Erythroblast (primary cell): ENCODE measurements around the gene RNGTT.

Experiments used
- DNase-seq, 2 experiments: peaks; one replicate each; lab custom pipeline; 2025; lab: John Stamatoyannopoulos, UW
- GATA1 ChIP-seq: IDR thresholded peaks from 2 replicates; pipeline ENCODE4 v1.6.1; 2011; ENCODE audit warnings: low read depth, mild to moderate bottlenecking, control low read depth, low read length, moderate library complexity
- POLR2A ChIP-seq: IDR thresholded peaks from 2 replicates; pipeline ENCODE4 v1.6.1; 2011; ENCODE audit warnings: mild to moderate bottlenecking, low read length

The RNGTT gene

DNA sequence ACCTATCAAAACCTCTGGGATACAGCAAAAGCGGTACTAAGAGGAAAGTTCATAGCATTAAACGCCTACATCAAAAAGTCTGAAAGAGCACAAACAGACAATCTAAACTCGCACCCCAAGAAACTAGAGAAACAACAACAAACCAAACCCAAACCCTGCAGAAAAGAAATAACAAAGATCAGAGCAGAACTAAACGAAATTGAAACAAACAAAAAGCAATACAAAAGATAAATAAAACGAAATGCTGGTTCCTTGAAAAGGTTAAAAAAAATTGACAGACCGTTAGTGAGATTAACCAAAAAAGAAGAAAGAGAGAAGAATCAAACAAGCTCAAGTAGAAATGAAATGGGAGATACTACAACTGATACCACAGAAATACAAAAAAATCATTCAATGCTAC lies 302.3 kb downstream of the RNGTT start:
- no peak for DNase-seq
- TF ChIP-seq GATA1 (no peak), POLR2A (no peak)

DNA sequence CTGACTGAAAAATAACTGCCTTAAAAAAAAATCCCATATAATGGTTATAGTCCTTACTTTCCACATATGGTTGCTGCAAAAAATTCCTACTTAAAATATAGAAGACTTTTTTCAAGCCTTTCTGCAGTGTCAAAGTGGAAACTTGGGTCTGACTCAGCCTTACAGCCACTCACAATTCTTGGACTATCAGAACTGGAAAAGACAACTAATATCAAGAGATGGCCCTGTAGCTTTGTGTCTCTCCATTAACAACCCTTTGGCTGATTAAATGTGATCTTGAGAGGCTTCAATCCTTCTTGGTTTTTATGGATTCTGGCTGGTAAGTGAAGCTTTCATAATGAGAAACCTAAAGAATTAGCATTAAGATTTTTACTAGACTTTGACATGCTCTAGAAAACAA lies 307.8 kb downstream of the RNGTT start:
- no peak for DNase-seq
- TF ChIP-seq POLR2A (no peak), GATA1 (no peak)

DNA sequence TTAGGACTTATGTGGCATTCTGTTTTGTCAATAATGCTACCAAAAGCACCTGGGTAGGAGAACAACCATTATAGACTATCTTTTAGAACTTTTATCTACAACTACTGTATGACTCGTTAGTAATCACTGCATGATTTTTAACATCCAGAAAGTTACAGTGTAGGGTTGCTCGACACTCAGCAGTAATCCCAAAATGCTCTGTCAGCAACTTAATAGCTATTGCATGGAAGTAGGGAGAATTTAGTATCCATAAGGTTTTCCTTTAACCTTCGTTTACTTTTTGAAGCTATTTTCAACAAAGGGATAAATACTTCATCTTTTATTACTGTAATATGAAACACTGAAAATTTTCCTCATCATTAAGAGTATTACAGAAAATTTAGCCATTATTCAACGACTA lies 309.5 kb downstream of the RNGTT start:
- no peak for DNase-seq
- TF ChIP-seq POLR2A (no peak), GATA1 (no peak)

DNA sequence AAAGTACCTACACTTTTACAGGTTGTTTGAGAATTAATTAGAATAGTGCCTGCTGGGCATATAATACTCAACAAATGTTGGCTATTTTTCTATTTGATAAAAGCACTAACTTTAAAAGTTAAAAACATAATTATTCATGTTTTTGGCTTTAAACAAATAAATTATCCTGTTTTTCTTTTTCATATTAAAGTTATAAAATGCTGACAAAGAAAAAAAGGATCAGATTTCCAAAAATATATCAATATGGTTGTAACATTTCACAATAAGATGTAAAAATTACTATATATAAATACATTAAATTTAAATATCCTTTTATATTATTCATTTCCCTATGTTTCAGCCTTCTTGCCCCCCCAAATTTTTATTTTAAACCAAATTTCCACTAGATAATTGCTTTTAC lies 312.0 kb downstream of the RNGTT start:
- no peak for DNase-seq
- no peak for TF ChIP-seq GATA1
- TF ChIP-seq POLR2A, result no peak

DNA sequence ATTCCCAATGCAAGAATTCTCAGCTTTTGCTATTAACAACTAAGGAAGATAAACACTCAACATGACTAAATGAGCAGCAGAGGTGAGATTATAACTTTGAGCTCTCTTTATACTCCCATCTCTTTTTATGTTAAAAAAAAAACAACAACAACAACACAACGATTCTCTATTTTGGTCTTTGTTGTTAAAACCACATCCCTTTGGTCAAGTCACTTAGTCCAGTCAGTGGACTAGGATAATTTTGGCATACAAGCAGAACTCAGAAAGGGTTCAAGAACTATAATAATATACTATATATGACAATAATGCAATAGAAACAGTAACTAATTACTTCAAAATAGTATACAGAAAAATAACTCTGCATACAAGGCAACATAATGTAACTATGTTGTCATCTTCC lies 312.4 kb downstream of the RNGTT start:
- TF ChIP-seq POLR2A (no peak), GATA1 (no peak)
- DNase-seq, result no peak

DNA sequence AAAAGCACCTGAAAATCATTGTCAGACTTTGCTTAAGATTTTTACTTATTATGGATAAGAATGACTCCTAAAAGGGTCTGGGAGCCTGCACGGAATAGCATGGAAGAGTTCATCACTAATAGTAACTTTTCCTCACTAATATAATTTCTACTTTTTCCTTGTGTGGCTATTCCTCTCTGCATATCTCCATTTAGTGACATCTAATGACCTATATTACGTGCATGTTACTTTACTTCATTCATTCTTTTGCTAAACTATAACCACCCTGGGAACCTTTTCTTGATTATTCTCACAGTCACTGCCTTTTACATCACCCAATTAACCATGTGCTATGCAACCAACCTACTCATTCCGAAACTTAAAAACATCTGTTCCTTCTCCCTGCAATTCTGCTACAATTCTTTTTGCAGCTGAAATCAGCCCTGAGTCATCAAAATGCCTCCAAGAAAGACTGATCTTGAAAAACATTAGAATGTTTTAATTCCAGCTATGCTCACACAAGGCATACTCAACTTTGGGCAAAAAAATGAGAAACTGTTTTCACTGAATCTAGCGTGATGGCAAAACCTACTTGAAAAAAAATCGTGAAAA lies 313.3 kb downstream of the RNGTT start:
- no peak for DNase-seq
- no peak for TF ChIP-seq POLR2A
- no peak for TF ChIP-seq GATA1

DNA sequence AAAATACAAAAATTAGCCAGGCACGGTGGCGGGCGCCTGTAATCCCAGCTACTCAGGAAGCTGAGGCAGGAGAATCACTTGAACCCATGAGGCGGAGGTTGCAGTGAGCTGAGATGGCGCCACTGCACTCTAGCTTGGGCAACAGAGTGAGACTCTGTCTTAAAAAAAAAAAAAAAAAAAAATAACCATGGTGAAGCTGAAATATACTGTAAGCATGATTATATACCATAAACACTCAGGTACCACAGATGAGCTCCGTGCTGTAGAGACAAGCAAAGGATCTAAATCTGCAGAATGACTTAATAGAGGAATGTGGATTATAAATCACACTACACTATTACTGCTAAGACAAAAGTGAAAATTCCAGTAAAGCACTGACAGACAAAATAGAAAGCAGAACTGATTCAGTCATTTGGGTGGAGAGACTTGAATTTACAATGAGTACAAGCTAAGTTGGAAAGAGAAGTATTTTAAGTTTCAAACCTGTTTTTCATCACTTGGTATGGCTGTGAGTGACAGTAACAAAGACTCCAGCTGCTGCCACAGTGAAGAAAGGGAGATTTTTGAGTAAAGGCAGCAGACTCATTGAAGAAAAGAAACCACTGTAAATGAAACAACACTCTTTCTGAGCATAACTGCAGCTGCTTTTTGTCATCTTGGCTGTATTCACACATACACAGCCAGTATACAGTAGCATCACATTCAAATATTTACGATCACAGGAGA lies 322.1 kb downstream of the RNGTT start:
- no peak for TF ChIP-seq POLR2A
- TF ChIP-seq GATA1, result no peak
- DNase-seq, result no peak

DNA sequence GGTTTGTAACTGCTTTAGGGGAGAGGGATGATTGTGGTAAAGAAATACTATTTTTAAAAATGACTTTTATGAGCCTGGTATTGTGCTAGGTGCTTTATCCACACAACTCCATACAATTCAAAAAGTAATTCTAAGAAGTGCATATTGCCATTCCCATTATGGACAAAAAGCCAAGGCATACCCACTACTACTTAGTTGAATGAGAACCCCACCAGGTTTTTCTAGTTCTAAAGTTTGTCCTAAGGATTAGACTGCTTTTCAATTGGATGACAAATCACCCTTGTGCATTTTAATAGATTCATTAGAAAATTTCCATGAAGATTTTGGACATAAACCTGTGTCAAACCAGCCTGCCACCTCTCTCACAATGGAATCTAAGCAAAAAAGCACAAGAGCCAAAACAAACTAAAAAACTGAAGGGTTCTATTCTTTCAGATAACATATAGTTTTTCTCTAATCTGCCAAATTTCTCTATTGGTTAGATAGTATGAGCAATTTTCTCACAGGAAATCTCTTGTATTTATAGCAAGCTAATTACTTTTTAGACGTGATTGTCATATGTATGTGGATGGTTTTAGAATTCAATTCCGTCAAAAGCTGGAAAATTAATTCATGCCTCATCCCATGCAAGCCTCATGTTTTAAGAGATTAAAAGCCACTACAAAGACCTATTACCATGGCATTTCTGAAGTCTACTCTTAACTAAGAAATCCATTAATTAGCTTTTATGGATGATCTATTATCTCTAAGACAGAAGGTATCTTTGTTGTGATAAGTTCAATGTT lies 325.5 kb downstream of the RNGTT start:
- DNase-seq, result no peak
- TF ChIP-seq POLR2A (no peak), GATA1 (no peak)

DNA sequence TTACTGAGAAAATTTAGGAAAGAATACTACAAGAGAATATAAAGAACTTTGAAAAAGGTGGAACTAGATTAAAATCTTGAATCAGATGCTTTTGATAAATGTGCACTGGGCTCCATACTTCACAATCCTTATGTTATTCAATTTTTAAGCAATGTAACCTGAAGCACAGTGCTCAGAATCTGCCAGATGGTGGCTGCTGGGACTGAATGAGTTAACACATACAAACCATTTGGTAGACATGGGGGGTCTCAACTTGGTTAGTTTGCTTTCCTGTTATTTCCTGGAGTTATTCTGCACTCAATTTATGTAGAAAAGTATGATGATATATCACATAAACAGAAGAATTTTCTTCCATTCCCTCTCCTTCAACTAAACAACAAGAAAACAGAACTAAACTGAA lies 326.5 kb downstream of the RNGTT start:
- TF ChIP-seq GATA1 (no peak), POLR2A (no peak)
- DNase-seq, result no peak

DNA sequence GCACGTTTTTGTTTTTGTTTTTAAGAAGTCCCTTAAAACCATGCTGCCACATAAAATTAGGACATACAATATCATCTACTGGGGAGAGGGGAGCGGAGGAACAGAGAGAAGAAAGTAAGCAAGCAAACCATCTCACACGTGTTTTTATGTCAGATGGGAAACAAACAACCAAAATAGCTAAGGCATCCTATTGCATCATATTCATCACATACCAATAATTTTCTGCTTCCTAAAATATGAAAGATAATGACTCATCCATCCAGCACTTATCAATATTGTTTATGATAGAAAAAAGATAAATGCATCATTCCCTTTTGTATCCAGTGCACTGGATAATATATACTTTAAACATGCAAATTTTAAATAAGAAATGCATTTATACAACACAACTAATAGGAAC lies 329.6 kb downstream of the RNGTT start:
- TF ChIP-seq POLR2A (no peak), GATA1 (no peak)
- DNase-seq, result no peak

DNA sequence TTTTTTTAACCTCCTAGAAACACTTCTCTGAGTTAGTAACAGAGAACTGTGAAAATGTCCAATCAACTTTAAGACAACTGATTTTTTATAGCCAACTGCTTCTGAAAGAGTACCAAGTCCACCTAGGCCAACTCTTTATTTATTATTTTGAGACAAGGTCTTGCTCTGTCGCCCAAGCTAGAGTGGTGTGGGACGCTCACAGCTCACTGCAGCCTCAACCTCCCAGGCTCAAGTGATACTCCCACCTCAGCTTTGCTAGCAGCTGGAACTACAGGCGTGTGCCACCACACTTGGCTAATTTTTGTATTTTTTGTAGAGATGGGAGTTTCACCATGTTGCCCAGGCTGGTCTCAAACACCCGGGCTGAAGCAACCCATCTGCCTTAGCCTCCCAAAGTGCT lies 331.6 kb downstream of the RNGTT start:
- no peak for DNase-seq
- no peak for TF ChIP-seq POLR2A
- TF ChIP-seq GATA1, result no peak

DNA sequence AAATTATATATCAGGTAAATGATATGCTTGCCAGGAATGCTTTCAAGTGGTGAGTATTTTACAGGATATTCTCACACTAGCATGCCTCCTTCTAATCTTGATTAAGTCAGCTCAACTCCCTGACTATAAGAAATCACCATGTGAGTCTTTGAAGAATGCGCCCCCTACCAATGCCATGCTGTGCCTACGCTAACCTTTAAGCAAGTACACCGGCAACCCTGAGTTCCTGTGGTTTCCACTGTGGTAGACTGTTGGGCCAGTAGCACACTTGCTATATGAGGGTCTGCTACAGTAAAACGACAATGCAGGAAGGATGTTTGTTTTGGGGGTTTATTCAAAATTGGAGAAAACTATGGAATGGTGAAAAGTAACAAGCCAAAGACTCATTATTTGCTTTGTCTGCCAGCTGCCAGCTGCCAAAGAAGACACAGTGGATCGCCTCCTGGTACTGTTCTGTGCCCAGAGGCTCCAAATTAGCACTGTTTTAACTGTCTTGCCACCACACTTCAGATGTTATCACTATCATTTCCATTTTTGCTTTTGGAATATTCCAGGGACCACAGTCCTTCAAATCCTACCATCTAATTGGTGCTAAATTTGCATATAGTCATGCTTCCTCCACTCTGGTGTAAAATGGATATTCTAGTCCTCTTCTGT lies 333.5 kb downstream of the RNGTT start:
- TF ChIP-seq POLR2A, result no peak
- TF ChIP-seq GATA1, result no peak
- DNase-seq, result peak; percentile 7 to 20

DNA sequence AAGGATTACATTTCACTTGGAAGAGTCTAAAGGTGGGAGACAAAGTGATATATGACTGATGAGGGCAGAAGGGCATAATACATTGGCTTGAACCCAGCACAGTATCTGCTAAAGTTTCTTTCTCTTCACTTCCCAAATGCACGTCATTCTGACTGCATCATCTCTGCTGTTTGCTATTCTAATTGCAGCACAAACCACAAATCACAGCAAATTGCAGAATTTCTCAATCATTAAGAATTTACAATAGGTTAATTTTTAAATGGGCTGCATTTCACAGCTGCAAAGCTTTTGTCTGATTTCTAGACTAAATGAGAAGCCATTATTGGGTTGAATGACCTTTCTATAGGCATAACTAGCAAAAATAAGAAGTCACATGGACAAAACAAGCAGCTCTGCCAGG lies 337.0 kb downstream of the RNGTT start:
- TF ChIP-seq GATA1 (no peak), POLR2A (no peak)
- DNase-seq, result no peak

DNA sequence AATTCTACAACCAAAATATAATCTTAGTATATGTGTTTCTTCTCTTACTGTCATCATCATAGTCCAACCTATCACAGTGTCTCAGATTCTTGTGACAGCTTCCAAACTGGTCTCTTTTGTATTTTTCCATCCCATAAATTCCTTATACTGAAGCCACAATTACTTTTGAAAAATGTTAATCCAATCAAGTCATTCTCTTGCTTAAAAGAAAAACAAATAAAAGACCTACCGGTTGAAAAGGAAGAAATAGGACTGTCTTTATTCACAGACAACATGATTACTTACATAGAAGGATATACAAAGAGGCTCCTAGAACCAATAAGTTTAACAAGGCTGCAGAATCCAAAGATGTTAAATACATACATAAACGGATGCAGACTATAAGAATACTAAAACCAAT lies 339.9 kb downstream of the RNGTT start:
- DNase-seq, result no peak
- TF ChIP-seq POLR2A, result no peak
- TF ChIP-seq GATA1, result no peak

DNA sequence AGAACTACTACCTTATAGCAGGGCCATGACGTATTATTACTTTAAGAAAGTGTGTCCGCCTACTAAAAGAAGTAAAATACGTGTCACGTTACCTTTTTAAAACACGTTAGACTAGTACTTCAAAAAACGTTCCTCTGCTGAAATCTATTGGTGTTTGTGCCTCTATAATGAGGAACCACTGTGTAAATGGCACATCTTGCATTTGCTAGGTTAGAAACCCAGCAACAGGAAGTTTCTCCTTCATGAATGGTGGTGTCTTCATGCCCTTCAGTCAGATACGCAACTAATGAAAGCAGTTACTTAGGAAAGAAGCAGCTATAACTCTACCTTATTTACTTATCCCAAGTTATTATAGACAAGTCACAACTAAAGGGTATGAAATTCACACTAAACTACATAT lies 343.5 kb downstream of the RNGTT start:
- DNase-seq, result no peak

More for the DNA sequence above, 343.5 kb downstream of the RNGTT start:
- TF ChIP-seq GATA1, result no peak
- TF ChIP-seq POLR2A, result no peak
